Measurements from ENCODE around the gene PARP2. TPM values are rescaled to one million over a fixed set of nuclear protein-coding genes. Genes with fewer than 3 reads are reported as not detected.

PARP2 gene
- total and polyA plus RNA-seq, 9 of the 15 experiments (the other 6 are each of a cell fraction or from before 2014, with no cell fraction given): 19.7 to 50.5 (median 29.9) TPM

- DNase-seq (ENCODE audit: extremely low read depth in 1 of 4, low spot score in 3 of 4): no peak
- no peak for FAIRE-seq
- no peak overlapping the region for H3K4me3 ChIP-seq
- in situ Hi-C loops (cut with MboI) (loop anchor here (5.0 kb wide), 1 partner anchor 284 kb away; no protein-coding TSS in a partner anchor), intact Hi-C loops (cut with micrococcal nuclease) (loop anchor here (5.0 kb wide), 1 partner anchor 84 kb away; the partner anchor contains the start of gene TEP1)
- CTCF ChIA-PET (ENCODE audit: low intra/inter-chr PET ratio): interaction anchor here (3.1 kb wide), 1 partner anchor 281 kb away, joined by 43 read pairs; no protein-coding TSS in a partner anchor
- peak overlapping the region; percentile 18 for H3K4me2 ChIP-seq (ENCODE audit: insufficient read depth, low read length)
- no peaks in the 10 kb centered on the region; the same call in 1 of the 2 replicates for H4K20me1 ChIP-seq (replicated peaks; ENCODE audit: control insufficient read depth, insufficient read depth, low read length)
- POLR2A ChIA-PET: interaction anchor here (1.7 kb wide), 1 partner anchor 15 kb away, joined by 10 read pairs; the partner anchor contains the start of gene PARP2
- no peaks in the 10 kb centered on the region; the same call in 1 of the 2 replicates for H3K9me3 ChIP-seq (replicated peaks; ENCODE audit: control insufficient read depth, insufficient read depth, low read depth, low read length)
- no peak for ATAC-seq
- TF ChIP-seq ATF3 (IDR thresholded peaks at IDR 0.05): 0 out of 2 replicates have a peak, but pooled peaks have one; percentile 21
- no peak for TF ChIP-seq ATF3 (CRISPR knock-in tag; conservative IDR thresholded peaks at IDR 0.05)
- no peak for TF ChIP-seq ZBTB7A (IDR thresholded peaks at IDR 0.05; ENCODE audit: borderline replicate concordance, control insufficient read depth, low read depth, low read length)
- peaks cover 90% of the 10 kb centered on the region for H3K79me2 ChIP-seq (ENCODE audit: control insufficient read depth, insufficient read depth, low read length)
- no peaks in the 10 kb centered on the region for H3K27me3 ChIP-seq (ENCODE audit: control insufficient read depth in 2 of 2, insufficient read depth in 2 of 2, low read length in 2 of 2)
- H3K27ac ChIP-seq (ENCODE audit: extremely low read depth, low read depth, low read length): no peak overlapping the region
- H3K9ac ChIP-seq (ENCODE audit: insufficient read depth in 1 of 2, low read depth in 2 of 2, low read length in 2 of 2): no peak overlapping the region
- peaks cover 67% of the 10 kb centered on the region for H3K36me3 ChIP-seq (ENCODE audit: control insufficient read depth, insufficient read depth, low read length)
- H3K9me1 ChIP-seq (ENCODE audit: control insufficient read depth, insufficient read depth, low read length): no peaks in the 10 kb centered on the region
- no TSS peak for BruUV-seq (replicated peaks)
- H2AFZ ChIP-seq (ENCODE audit: low read depth, low read length): no peak overlapping the region
- H3K4me1 ChIP-seq (replicated peaks in 1 of 2; ENCODE audit: control insufficient read depth in 2 of 2, insufficient read depth in 2 of 2, low read length in 2 of 2): peaks cover 0 to 16% of the 10 kb centered on the region in 2 experiments; a peak in 2 of 5 replicates
- WGBS (ENCODE audit: insufficient coverage, low coverage, missing lambda C conversion rate): 50% methylated on average over 2 of the region's 2 CpGs
Observed at GRCh38 chr14:20328705-20329104, 14.7 kb upstream of the PARP2 start.

Measured in K562 (cell line).